ENCODE data around the gene RBPJ. TPM values are rescaled to one million over a fixed set of nuclear protein-coding genes. Genes with fewer than 3 reads are reported as not detected.

The RBPJ gene
- total RNA-seq, 6 experiments from 2014 or later = 12.0 to 29.3 (median 19.6) TPM

DNA sequence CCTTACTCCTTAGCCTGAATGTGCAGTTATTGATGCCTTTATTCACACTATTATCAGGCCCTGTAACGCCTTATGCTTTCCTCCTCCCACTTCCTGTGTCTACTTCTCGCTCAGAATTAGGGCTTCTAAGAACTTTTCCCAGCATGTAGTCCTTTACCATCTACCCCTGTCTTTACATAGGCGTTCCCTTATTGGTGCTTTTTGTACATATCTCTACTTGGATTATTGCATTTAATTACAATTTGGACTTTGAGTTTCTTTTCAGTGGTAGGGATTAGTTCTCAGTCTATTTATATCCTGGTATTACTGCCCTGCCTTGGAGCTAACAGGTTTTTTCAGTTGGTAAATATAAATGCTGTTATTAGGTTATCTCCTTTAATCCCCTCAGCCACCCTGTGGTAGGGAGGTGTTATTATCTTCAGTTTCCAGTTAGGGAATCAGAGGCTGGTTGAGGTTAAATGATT, 84.0 kb downstream of the RBPJ start:
- no peak overlapping the region for H3K27ac ChIP-seq
- H3K4me3 ChIP-seq = no peak overlapping the region
- ATAC-seq = no peak
- H3K4me1 ChIP-seq = no peaks in the 10 kb centered on the region
- no peaks in the 10 kb centered on the region for H3K9me3 ChIP-seq
- H3K36me3 ChIP-seq = peaks cover 0 to 4% (median 1%) of the 10 kb centered on the region in 4 donors
- TF ChIP-seq, protein P1, sequence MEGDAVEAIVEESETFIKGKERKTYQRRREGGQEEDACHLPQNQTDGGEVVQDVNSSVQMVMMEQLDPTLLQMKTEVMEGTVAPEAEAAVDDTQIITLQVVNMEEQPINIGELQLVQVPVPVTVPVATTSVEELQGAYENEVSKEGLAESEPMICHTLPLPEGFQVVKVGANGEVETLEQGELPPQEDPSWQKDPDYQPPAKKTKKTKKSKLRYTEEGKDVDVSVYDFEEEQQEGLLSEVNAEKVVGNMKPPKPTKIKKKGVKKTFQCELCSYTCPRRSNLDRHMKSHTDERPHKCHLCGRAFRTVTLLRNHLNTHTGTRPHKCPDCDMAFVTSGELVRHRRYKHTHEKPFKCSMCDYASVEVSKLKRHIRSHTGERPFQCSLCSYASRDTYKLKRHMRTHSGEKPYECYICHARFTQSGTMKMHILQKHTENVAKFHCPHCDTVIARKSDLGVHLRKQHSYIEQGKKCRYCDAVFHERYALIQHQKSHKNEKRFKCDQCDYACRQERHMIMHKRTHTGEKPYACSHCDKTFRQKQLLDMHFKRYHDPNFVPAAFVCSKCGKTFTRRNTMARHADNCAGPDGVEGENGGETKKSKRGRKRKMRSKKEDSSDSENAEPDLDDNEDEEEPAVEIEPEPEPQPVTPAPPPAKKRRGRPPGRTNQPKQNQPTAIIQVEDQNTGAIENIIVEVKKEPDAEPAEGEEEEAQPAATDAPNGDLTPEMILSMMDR (IDR thresholded peaks at IDR 0.05) = no peak
- no peak for TF ChIP-seq POLR2A (IDR thresholded peaks at IDR 0.05)
- no peaks in the 10 kb centered on the region for H3K27me3 ChIP-seq
- no peak for DNase-seq
- WGBS (ENCODE audit: insufficient coverage, low coverage, low lambda C conversion rate, missing lambda C conversion rate) = 75% methylated on average over 3 of the region's 3 CpGs
- intact Hi-C loops (cut with DNase I) = no loop called here

DNA sequence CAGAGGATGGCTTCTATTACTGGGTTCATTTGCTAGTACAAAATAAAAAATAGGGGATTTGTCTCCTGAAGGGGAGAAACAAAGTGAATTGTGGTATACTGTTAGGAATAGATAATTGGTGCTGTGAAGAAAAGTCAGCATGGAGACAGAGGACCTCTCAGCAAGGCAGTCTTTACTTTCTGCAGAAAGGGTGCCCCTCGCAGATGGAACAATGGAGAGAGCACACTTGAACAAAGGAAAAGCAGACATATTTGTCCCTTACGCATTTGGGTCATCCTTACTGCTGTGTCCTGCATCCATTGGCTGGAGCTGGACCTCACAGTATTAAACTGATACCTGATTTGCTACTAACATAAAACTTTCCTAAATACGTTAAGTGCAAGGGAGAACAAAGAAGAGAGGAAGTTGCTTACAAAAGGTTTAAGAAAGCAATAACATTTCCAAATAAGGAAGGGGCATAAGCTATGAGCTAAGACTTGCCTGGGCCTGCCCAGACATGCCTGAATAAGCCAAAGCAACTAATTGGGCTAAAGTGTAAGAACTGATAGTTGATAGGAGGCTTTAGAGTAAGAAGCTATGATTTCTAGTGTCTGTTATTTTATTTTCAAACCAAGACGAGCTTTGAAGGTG, 85.6 kb downstream of the RBPJ start:
- Histone ChIP-seq H3K36me3 (peaks cover 0 to 4% (median 1%) of the 10 kb centered on the region in 4 donors), H3K9me3 (no peaks in the 10 kb centered on the region), H3K27me3 (no peaks in the 10 kb centered on the region), H3K4me3 (no peak overlapping the region), H3K27ac (no peak overlapping the region), H3K4me1 (no peaks in the 10 kb centered on the region)
- ATAC-seq (no peak), DNase-seq (no peak)
- no peak for TF ChIP-seq POLR2A (IDR thresholded peaks at IDR 0.05)
- TF ChIP-seq, protein P1 (IDR thresholded peaks at IDR 0.05) = no peak
- intact Hi-C loops (cut with DNase I) = no loop called here
- 88% methylated on average over 4 of the region's 4 CpGs for WGBS (ENCODE audit: insufficient coverage, low coverage, low lambda C conversion rate, missing lambda C conversion rate)

DNA sequence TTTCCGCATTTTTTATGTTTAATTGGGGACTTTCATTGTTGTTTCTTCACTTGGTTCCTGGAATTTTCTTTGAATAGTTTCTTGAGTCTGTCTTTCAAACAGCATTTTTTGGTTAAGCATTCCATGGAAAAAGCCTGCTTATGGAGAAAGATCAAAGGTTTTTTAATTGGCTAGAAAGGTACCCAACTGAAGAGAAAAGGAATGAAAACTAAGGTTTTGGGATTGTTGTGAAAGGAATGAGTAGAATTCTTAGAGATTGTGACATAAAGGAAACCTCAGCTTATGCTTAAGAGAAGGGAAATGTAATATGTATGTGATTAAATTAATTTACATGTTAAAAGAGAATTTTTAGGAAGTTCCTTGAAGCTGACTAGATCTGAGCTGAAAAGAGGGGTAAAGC, 86.7 kb downstream of the RBPJ start:
- intact Hi-C loops (cut with DNase I) = no loop called here
- Histone ChIP-seq H3K4me3 (no peak overlapping the region), H3K9me3 (no peaks in the 10 kb centered on the region), H3K27me3 (no peaks in the 10 kb centered on the region), H3K36me3 (peaks cover 0 to 4% (median 1%) of the 10 kb centered on the region in 4 donors), H3K27ac (no peak overlapping the region), H3K4me1 (peaks cover 0 to 4% (median 0%) of the 10 kb centered on the region in 4 donors)
- WGBS (ENCODE audit: insufficient coverage, low coverage, low lambda C conversion rate, missing lambda C conversion rate) = 93% methylated on average over 1 of the region's 1 CpG
- DNase-seq (no peak), ATAC-seq (no peak)
- TF ChIP-seq, protein P1 (IDR thresholded peaks at IDR 0.05) = no peak
- no peak for TF ChIP-seq POLR2A (IDR thresholded peaks at IDR 0.05)

DNA sequence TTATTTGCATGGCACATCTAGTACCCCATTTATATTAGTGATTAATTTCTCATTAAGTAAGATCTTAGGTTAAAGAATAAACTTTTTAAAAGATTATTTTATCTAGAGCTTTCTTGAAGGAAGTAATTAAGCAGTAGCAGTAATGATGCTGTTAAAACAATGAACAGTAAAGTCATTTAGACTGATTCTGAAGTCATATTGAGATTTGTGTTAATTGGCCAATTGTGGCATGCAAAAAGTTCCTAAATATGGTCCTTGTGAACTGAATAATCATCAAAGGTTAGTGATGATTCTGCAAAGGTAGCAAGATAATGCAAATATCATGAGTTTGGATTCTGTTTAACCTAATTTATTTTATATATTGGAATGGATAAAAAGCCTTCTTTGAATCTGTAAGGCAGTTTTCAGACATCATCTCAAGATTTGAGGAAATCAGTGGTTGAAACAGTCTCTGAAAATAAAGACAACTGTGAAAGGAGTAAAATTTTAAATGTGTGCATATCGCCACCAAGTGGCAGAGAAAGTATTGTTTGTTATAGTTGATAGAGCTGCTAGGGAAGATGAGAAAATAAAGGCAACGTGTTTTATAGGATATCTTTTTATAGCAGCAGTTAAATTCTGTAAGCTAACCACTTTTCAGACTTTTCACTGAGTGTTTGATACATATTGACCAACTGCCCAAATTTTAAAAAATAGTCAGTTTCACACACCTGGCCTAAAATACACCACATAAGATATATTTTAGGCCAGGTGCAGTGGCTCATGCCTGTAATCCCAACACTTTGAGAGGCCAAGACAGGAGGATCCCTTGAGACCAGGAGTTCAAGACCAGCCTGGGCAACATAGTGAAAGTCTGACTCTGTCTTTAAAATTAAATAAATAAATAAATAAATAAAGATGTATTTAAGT, 89.8 kb downstream of the RBPJ start:
- peaks cover 0 to 4% (median 1%) of the 10 kb centered on the region in 4 donors for H3K36me3 ChIP-seq
- TF ChIP-seq, protein P1 (IDR thresholded peaks at IDR 0.05) = peak; percentile 59 to 72 (median 66)
- TF ChIP-seq POLR2A (IDR thresholded peaks at IDR 0.05) = no peak
- WGBS (ENCODE audit: insufficient coverage, low coverage, low lambda C conversion rate, missing lambda C conversion rate) = 5% methylated on average over 2 of the region's 2 CpGs
- intact Hi-C loops (cut with DNase I) = loop anchor here in 1 of 2 donors (10.0 kb wide), 1 partner anchor 326 kb away; no protein-coding TSS in a partner anchor
- no peaks in the 10 kb centered on the region for H3K27me3 ChIP-seq
- peaks cover 0 to 13% (median 4%) of the 10 kb centered on the region in 4 donors for H3K4me1 ChIP-seq
- no peak overlapping the region for H3K4me3 ChIP-seq
- peak; percentile 38 to 65 (median 52) for ATAC-seq
- DNase-seq = no peak
- no peak overlapping the region for H3K27ac ChIP-seq
- H3K9me3 ChIP-seq = no peaks in the 10 kb centered on the region
